ENCODE measurements around the gene TAF6.

Gene TAF6

DNA sequence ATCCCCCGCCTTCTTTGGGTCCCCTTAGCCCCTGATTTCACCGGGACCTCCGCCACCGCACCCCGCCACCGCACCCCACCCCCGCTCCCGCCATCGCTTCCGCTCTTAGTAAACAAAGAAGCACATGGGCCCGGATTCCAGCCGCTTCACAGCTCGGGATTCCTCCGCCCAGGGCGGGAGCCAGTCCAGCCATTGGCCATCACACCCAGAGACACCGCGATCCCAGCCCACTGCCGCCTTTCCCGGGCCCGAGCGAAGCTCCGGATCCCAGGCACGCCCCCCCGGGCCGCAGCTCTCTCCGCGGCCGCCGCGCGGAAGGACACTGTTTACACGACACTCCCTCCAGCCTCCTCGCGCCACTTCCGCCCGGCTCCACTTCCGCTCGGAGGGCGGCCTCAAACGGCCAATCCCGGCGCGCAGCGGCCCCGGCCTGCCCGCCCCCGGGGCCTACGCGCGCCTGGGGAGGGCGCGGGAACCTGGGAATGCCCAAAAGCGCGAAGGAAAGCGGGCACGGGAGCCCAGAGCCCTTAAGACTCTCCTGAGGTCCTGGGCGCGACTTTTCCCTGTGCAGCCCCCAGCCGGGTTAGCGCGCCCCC lies 18.6 kb downstream of the TAF6 start:
- peak overlapping the region; percentile 71 to 90 for H3K4me3 ChIP-seq (replicated peaks in 1 of 2; ENCODE audit: low read depth in 2 of 2, low read length in 2 of 2)
- TF ChIP-seq, protein P1, sequence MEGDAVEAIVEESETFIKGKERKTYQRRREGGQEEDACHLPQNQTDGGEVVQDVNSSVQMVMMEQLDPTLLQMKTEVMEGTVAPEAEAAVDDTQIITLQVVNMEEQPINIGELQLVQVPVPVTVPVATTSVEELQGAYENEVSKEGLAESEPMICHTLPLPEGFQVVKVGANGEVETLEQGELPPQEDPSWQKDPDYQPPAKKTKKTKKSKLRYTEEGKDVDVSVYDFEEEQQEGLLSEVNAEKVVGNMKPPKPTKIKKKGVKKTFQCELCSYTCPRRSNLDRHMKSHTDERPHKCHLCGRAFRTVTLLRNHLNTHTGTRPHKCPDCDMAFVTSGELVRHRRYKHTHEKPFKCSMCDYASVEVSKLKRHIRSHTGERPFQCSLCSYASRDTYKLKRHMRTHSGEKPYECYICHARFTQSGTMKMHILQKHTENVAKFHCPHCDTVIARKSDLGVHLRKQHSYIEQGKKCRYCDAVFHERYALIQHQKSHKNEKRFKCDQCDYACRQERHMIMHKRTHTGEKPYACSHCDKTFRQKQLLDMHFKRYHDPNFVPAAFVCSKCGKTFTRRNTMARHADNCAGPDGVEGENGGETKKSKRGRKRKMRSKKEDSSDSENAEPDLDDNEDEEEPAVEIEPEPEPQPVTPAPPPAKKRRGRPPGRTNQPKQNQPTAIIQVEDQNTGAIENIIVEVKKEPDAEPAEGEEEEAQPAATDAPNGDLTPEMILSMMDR (IDR thresholded peaks at IDR 0.05; ENCODE audit: low read depth, low read length): no peak
- DNase-seq (ENCODE audit: low read depth in 2 of 2): peak; percentile 97 to 100

DNA sequence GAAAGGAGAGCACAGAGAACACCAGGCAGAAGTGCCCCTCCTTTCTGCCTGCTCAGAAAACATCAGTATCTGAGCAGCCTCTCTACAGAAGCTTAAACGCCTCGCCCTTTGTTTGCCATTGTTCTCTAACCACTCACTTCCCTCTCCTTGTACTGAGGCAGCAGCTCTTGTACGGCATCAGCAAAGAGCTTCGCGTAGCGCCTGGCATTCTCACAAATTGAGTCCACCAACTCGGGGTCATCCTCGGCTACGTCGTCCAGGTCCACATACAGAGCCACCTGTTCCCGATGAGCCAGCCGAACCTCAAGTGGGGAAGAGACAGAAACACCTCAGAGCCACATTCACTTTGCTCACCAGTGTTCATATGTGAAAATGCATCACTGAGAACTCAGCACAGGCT lies 19.7 kb downstream of the TAF6 start:
- H3K4me3 ChIP-seq (replicated peaks in 1 of 2; ENCODE audit: low read depth in 2 of 2, low read length in 2 of 2): peak overlapping the region; percentile 71 to 90
- DNase-seq (ENCODE audit: low read depth in 2 of 2): no peak
- TF ChIP-seq, protein P1 (IDR thresholded peaks at IDR 0.05; ENCODE audit: low read depth, low read length): no peak

DNA sequence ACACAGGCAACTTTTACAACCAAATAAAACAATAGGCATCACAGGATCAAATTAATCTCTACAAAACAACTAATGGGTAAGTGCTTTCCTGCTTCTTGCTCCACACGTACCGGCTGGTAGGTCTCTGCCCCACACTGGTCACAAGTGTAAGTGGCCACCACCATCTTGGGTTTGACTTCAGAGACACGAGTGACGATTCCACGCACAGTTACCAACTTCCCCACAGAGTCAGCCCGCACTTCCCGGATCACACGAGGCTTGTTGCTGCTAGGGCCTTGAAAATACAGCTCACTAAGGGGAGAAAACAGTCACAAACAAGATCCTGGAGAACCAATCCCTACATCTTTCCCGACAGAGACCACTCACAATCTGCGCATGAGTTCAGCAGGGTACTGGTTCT lies 20.2 kb downstream of the TAF6 start:
- H3K4me3 ChIP-seq (replicated peaks in 1 of 2; ENCODE audit: low read depth in 2 of 2, low read length in 2 of 2): no peak overlapping the region
- no peak for DNase-seq (ENCODE audit: low read depth in 2 of 2)
- TF ChIP-seq, protein P1 (IDR thresholded peaks at IDR 0.05; ENCODE audit: low read depth, low read length): no peak

DNA sequence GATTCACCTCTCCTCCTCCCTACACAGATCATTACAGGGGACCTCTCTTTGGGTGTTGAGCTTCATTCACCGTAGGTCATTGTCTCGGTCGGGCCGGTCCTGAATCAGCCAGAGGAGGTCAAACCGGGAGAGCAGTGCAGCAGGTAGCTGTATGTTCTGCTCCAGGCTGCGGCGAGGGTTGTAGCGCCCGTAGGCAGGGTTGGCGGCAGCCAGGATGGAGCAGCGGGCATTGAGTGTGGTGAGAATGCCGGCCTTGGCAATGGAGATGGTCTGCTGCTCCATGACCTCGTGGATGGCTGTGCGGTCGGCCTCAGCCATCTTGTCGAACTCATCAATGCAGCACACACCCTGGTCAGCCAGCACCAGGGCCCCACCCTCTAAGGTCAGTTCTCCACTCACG lies 23.5 kb downstream of the TAF6 start:
- TF ChIP-seq, protein P1 (IDR thresholded peaks at IDR 0.05; ENCODE audit: low read depth, low read length): no peak
- no peak for DNase-seq (ENCODE audit: low read depth in 2 of 2)
- H3K4me3 ChIP-seq (replicated peaks in 1 of 2; ENCODE audit: low read depth in 2 of 2, low read length in 2 of 2): no peak overlapping the region

DNA sequence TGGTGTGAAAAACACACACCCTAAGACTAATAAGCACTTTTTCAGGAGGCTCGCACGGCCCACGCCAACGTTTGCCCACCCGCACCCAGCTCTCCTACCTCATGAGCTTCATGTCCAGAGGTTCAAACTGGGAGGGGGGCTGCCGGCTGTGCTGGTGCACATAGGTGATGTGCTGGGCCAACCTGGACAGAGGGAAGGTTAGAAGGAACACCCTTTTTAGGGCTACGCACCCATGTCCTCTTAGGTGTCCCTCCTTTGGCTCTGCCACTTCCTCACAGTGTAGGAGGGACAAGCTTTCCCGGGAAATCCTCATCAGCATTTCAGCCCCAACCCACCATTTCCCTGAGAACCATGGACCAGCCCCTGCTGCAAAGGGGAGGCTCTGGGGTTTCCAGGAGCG lies 23.9 kb downstream of the TAF6 start:
- H3K4me3 ChIP-seq (replicated peaks in 1 of 2; ENCODE audit: low read depth in 2 of 2, low read length in 2 of 2): no peak overlapping the region
- TF ChIP-seq, protein P1 (IDR thresholded peaks at IDR 0.05; ENCODE audit: low read depth, low read length): no peak
- DNase-seq (ENCODE audit: low read depth in 2 of 2): no peak

DNA sequence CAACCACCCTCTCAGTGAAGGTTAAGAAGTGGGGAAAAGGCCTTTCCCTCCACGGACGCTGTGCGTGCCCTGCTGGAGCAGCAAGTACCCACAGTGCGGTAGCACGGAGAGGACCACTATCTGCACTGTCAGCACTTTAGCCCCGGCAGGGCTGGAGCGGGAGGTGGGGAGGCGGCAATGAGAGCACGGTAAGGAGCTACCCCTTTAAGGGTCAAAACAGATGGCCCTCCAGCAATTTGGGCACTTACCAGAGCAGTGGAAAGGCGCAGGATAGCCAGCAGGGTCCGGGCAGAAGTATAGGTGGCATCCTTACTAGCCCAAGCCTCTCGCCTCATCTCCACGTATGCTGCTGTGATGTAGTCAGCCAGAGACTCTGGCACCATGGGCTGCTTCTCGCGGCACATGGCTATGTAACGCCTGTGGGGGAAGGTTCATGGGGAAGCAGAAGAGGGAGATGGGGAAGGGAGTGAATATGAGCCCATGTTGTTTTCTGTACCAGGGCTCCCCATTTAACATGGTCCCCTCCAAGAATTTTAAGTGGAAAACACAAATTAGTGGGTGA lies 25.2 kb downstream of the TAF6 start:
- no peak overlapping the region for H3K4me3 ChIP-seq (replicated peaks in 1 of 2; ENCODE audit: low read depth in 2 of 2, low read length in 2 of 2)
- DNase-seq (ENCODE audit: low read depth in 2 of 2): no peak
- TF ChIP-seq, protein P1 (IDR thresholded peaks at IDR 0.05; ENCODE audit: low read depth, low read length): no peak

DNA sequence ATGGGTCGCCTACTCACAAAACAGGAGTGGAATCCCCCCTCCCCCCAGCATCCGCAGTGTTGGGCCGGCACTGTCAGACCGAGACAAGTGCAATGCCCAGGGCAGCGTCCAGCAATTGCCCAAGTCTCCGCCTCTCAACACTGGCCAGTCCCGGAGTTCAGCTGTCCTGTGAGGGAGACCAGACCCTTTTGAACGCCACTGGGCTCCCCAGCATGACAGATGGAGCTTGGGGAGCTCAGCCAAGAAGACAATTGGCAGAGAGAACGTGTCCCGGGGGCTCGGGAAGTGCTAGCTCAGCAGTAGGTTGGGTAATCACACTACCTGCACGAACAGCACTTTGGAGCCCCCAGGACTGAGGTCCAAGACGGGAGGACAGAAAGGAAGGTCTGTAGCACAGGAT lies 25.7 kb downstream of the TAF6 start:
- DNase-seq (ENCODE audit: low read depth in 2 of 2): no peak
- TF ChIP-seq, protein P1 (IDR thresholded peaks at IDR 0.05; ENCODE audit: low read depth, low read length): no peak
- no peak overlapping the region for H3K4me3 ChIP-seq (replicated peaks in 1 of 2; ENCODE audit: low read depth in 2 of 2, low read length in 2 of 2)

Data from cardiac fibroblast (primary cell).